Suprapubic skin (tissue), 3 donors: Measurements from ENCODE around the gene ZNF665.

ENCODE experiments used
- CTCF ChIP-seq, 2 donors: fragments of 200-600 bp in 1 of 2; fragments of 450-650 bp in 1 of 2; sonication (generic) in 1 of 2; IDR thresholded peaks; one replicate each; pipeline ENCODE4 v1.5.1; 2016 to 2019; ENCODE audit warnings: antibody characterized with exemption in 2 of 2, mild to moderate bottlenecking in 1 of 2, moderate library complexity in 1 of 2
- EP300 ChIP-seq: sonication (generic); formaldehyde crosslinking; IDR thresholded peaks from one replicate; pipeline ENCODE4 v1.6.1; 2017; ENCODE audit warnings: antibody characterized with exemption

- TF ChIP-seq CTCF (IDR thresholded peaks at IDR 0.05): no peak
- TF ChIP-seq EP300: no peak
Observed at GRCh38 chr19:53156850-53157249, 36.3 kb downstream of the ZNF665 start.
